OCI-LY7 (cell line): Measurements from ENCODE around the gene MBTD1. TPM values are rescaled to one million over a fixed set of nuclear protein-coding genes. Genes with fewer than 3 reads are reported as not detected.

Experiments used
- BruUV-seq: library from RNA; stranded (reverse); fragments of 400-500 nt; replicated peaks from 2 replicates; lab custom pipeline; 2021; lab: Mats Ljungman, UMichigan
- CTCF ChIA-PET: fragments of 300-600 bp; sonication (Branson Sonifier 250); formaldehyde crosslinking; loops from one replicate; lab custom pipeline; 2022; ENCODE audit warnings: antibody characterized with exemption; ENCODE audit not compliant: unreplicated experiment; lab: Charles Lee
- POLR2A ChIA-PET: fragments of 300-600 bp; sonication (Branson Sonifier 250); formaldehyde crosslinking; loops from one replicate; lab custom pipeline; 2022; ENCODE audit warnings: antibody characterized with exemption; lab: Charles Lee
- DNase-seq: peaks from one replicate; pipeline ENCODE4 v3.0.0-alpha.2; 2015; ENCODE audit warnings: low spot score
- H2AFZ ChIP-seq: fragments of 200-600 bp; sonication (generic), shearing (Covaris generic); 2 replicates; pipeline ENCODE4 v1.6.1; 2014; ENCODE audit warnings: mild to moderate bottlenecking, antibody characterized with exemption, low read length, moderate library complexity
- H3K27ac ChIP-seq: fragments of 200-600 bp; sonication (generic); 2 replicates; pipeline ENCODE4 v1.5.1; 2014; ENCODE audit warnings: mixed run types, low read depth, mild to moderate bottlenecking, moderate library complexity, low read length, inconsistent platforms; ENCODE audit not compliant: poor library complexity, severe bottlenecking
- H3K36me3 ChIP-seq: fragments of 200-600 bp; sonication (generic); 2 replicates; pipeline ENCODE4 v1.6.1; 2014; ENCODE audit warnings: mild to moderate bottlenecking, antibody characterized with exemption, low read length, moderate library complexity, mixed read lengths; ENCODE audit not compliant: insufficient read depth
- H3K4me1 ChIP-seq: fragments of 200-600 bp; sonication (generic); 2 replicates; pipeline ENCODE4 v1.5.1; 2014; ENCODE audit warnings: mild to moderate bottlenecking, low read length; ENCODE audit not compliant: insufficient read depth, poor library complexity, severe bottlenecking
- H3K4me2 ChIP-seq: fragments of 200-600 bp; sonication (generic); 2 replicates; pipeline ENCODE4 v1.6.1; 2014; ENCODE audit warnings: mild to moderate bottlenecking, low read length
- H3K4me3 ChIP-seq: fragments of 200-600 bp; sonication (generic); 2 replicates; pipeline ENCODE4 v1.5.1; 2014; ENCODE audit warnings: mild to moderate bottlenecking, low read depth, low read length; ENCODE audit not compliant: poor library complexity, severe bottlenecking
- H3K79me2 ChIP-seq: fragments of 200-600 bp; sonication (generic); 2 replicates; pipeline ENCODE4 v1.6.1; 2016; ENCODE audit warnings: low read depth, mild to moderate bottlenecking, low read length, moderate library complexity, mixed read lengths; ENCODE audit not compliant: insufficient read depth
- H3K9me2 ChIP-seq: fragments of 200-600 bp; sonication (generic); 2 replicates; pipeline ENCODE4 v1.6.1; 2016; ENCODE audit warnings: mild to moderate bottlenecking, low read length, mixed read lengths; ENCODE audit not compliant: insufficient read depth
- H3K9me3 ChIP-seq: fragments of 200-600 bp; sonication (generic); 2 replicates; pipeline ENCODE4 v1.6.1; 2014; ENCODE audit warnings: mild to moderate bottlenecking, mixed run types, low read length, mixed read lengths
- H4K20me1 ChIP-seq: fragments of 200-600 bp; sonication (generic); 2 replicates; pipeline ENCODE4 v1.6.1; 2014; ENCODE audit warnings: mild to moderate bottlenecking, antibody characterized with exemption, low read length, moderate library complexity, mixed read lengths; ENCODE audit not compliant: insufficient read depth
- EZH2phosphoT487 ChIP-seq: fragments of 200-600 bp; sonication (generic); IDR thresholded peaks from 2 replicates; pipeline ENCODE4 v1.6.1; 2018; ENCODE audit warnings: low read depth, borderline replicate concordance, mild to moderate bottlenecking, mixed run types, antibody characterized with exemption, low read length, moderate library complexity, mixed read lengths
- intact Hi-C: fragments of 100-400 bp; cut with micrococcal nuclease; formaldehyde crosslinking; loops from one replicate; pipeline ENCODE4 v1.10.0; 2022; ENCODE audit not compliant: unreplicated experiment
- total RNA-seq, 2 experiments: library from RNA; depleted of rRNA in 1 of 2; stranded (reverse); fragments of >200 nt in 1 of 2; shearing (Covaris generic) in 1 of 2; gene quantifications; 2 replicates each; pipeline ENCODE4 v1.2.3, GENCODE V29; 2014 to 2022
- TF ChIP-seq, protein P1 (sequence below): fragments of 200-600 bp; sonication (generic); conservative IDR thresholded peaks from 2 replicates; pipeline ENCODE4 v1.5.1; 2014; ENCODE audit warnings: mild to moderate bottlenecking, antibody characterized with exemption, low read length, moderate library complexity, mixed read lengths

MBTD1 gene
- total RNA-seq, 2 experiments from 2014 or later, result 17.3 to 39.1 TPM

DNA sequence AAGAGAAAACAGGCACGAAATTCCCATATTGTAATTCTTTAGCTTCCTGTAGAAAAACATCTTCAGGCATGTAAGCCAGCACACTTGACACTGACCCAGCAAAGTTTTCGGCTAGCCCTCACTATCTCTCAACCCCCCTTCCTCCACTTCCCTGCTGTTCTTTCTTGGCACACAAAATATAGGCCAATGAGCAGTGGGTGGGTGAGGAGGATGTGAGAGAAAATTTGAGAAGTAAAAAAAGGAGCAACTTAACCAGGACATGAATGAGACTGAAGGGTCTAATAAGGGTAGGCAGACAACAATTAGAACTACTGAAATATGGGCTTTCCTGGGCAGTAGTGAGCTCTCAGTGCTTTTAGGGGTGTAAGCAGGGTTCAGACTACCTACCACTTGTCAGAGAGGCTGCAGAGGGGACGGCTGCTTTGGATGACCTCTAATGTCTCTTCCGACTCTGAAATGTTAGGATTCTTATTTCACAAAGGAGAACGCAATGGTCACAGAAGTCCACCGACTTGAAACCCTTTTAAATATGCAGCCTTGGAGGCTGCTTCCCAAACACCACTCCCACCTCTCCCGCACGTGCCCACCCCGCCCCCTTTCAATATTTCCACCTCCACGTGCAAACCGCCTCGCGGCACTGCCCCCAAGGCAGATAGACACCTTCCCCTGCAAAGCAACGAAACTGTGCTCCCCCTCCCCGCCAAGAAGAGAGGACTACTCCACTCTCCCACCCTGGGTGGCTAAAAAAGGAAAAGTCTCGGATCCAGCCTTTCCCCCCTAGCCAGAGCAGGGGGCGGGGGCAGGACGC, 889 bp downstream of the MBTD1 start:
- Histone ChIP-seq H3K27ac (peak overlapping the region; percentile 80), H3K79me2 (peaks cover 94% of the 10 kb centered on the region), H3K4me2 (peak overlapping the region; percentile 93), H3K9me3 (no peaks in the 10 kb centered on the region), H3K4me1 (peaks cover 51% of the 10 kb centered on the region), H3K36me3 (peaks cover 62% of the 10 kb centered on the region), H2AFZ (no peak overlapping the region), H3K9me2 (no peaks in the 10 kb centered on the region), H4K20me1 (peaks cover 54% of the 10 kb centered on the region), H3K4me3 (peak overlapping the region; percentile 97)
- DNase-seq, result peak; percentile 52
- ChIA-PET POLR2A (interaction anchor here (1.4 to 2.5 kb wide), 2 partner anchors 11 to 79 kb away, joined by 6 to 10 read pairs; no protein-coding TSS in a partner anchor), CTCF (no interaction called here)
- intact Hi-C loops, result no loop called here
- TF ChIP-seq EZH2phosphoT487, result no peak
- TF ChIP-seq, protein P1, sequence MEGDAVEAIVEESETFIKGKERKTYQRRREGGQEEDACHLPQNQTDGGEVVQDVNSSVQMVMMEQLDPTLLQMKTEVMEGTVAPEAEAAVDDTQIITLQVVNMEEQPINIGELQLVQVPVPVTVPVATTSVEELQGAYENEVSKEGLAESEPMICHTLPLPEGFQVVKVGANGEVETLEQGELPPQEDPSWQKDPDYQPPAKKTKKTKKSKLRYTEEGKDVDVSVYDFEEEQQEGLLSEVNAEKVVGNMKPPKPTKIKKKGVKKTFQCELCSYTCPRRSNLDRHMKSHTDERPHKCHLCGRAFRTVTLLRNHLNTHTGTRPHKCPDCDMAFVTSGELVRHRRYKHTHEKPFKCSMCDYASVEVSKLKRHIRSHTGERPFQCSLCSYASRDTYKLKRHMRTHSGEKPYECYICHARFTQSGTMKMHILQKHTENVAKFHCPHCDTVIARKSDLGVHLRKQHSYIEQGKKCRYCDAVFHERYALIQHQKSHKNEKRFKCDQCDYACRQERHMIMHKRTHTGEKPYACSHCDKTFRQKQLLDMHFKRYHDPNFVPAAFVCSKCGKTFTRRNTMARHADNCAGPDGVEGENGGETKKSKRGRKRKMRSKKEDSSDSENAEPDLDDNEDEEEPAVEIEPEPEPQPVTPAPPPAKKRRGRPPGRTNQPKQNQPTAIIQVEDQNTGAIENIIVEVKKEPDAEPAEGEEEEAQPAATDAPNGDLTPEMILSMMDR, result no peak
- BruUV-seq, result no TSS peak

DNA sequence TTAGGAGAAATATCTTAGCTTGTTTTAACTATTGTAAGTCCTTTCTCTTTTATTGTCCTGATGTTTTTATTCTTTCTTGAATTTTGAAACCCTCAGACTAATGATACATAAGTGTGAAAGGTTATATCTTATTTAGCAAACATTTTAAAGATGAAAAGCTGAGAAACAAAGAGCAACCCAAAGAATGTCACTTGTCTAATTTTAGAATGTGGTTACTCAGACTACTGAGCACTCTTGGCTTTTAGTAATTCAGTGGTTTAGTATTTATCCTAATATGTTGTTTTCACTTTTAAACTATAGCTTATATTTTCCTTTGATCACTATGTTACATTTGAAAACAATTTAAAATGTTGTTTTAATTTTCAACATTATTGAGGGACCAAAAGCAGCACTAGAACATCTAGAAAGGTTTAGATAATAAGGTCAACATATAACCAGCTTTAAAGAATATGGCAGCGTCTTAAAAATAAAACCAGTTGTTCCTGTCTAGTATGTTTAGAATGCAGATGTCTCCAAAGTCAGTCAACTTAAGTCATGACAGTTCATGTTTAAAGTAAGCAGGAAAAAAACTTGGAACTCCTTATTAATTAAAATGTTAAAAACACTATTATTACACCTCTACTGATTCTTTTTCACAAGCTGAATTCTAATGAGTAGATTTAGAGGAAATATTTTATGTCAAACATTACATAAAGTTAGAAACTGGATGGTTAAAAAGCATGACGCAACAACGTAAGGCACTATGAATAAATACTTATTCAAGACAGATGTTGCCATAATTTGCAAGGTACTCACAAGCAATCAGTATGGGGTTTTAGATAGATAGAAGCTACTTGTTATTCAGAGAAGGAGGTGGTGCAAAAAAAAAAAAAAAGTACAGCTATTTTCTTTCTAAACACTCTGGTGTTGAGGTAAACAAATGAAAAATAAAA, 2.4 kb downstream of the MBTD1 start:
- intact Hi-C loops, result no loop called here
- no peak for TF ChIP-seq EZH2phosphoT487
- TF ChIP-seq, protein P1, result no peak
- Histone ChIP-seq H3K79me2 (peaks cover 94% of the 10 kb centered on the region), H3K9me3 (no peaks in the 10 kb centered on the region), H3K9me2 (no peaks in the 10 kb centered on the region), H3K36me3 (peaks cover 62% of the 10 kb centered on the region), H3K4me1 (peaks cover 38% of the 10 kb centered on the region), H3K4me2 (peak overlapping the region; percentile 93), H4K20me1 (peaks cover 44% of the 10 kb centered on the region), H3K4me3 (peak overlapping the region; percentile 97), H3K27ac (peak overlapping the region; percentile 80), H2AFZ (no peak overlapping the region)
- ChIA-PET CTCF (no interaction called here), POLR2A (interaction anchor here (0.7 to 4.4 kb wide), 7 partner anchors 10 to 390 kb away, joined by 3 to 24 read pairs (median 6); no protein-coding TSS in a partner anchor)
- no peak for DNase-seq
- BruUV-seq, result no TSS peak
